WI38 (cell line): ENCODE measurements around the gene PTPN20.

Experiments
- H3K4me3 ChIP-seq: 2 replicates; pipeline ENCODE4 v1.5.1; 2011; ENCODE audit warnings: low read depth, mild to moderate bottlenecking, control low read depth, low read length
- TF ChIP-seq, protein P1 (sequence below): IDR thresholded peaks from 2 replicates; pipeline ENCODE4 v1.5.1; 2012; ENCODE audit warnings: low read depth, mild to moderate bottlenecking, control low read depth, low read length

The PTPN20 gene

DNA sequence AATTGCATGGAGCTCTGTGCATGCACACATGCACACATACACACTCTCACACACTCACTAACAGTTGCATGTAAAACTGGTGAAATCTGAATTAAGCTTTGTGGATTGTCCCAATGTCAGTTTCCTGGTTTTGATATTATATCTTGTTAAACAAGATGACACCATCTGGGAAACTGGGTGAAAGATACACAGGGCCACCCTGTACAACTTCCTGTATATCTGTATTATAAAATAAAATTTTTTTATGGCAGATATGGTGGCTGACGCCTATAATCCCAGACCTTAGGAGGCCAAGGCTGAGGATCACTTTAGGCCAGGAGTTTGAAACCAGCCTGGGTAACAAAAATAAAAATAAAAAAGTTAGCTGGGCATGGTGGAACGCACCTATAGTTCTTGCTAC is 87.4 kb downstream of the PTPN20 start:
- no peak overlapping the region for H3K4me3 ChIP-seq
- TF ChIP-seq, protein P1, sequence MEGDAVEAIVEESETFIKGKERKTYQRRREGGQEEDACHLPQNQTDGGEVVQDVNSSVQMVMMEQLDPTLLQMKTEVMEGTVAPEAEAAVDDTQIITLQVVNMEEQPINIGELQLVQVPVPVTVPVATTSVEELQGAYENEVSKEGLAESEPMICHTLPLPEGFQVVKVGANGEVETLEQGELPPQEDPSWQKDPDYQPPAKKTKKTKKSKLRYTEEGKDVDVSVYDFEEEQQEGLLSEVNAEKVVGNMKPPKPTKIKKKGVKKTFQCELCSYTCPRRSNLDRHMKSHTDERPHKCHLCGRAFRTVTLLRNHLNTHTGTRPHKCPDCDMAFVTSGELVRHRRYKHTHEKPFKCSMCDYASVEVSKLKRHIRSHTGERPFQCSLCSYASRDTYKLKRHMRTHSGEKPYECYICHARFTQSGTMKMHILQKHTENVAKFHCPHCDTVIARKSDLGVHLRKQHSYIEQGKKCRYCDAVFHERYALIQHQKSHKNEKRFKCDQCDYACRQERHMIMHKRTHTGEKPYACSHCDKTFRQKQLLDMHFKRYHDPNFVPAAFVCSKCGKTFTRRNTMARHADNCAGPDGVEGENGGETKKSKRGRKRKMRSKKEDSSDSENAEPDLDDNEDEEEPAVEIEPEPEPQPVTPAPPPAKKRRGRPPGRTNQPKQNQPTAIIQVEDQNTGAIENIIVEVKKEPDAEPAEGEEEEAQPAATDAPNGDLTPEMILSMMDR = no peak

DNA sequence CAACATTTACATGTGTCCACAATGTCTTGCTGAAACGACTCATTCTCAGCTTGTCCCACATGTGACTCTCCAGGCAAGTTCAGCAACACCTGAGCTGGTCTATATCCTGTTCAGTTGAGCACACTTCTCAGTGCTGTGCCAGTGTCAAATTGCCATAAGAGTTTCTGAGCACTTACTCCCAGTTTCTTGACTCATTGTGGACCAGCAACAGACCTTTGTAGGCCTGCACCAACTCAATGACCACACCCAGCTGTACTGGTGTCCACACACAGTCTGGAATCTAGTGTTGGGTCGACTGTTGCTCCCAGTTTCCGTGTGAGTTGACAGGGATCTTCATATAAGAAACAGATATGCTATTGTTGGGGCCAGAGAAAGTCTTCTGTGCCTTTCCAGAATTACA is 88.0 kb downstream of the PTPN20 start:
- TF ChIP-seq, protein P1 = no peak
- no peak overlapping the region for H3K4me3 ChIP-seq

DNA sequence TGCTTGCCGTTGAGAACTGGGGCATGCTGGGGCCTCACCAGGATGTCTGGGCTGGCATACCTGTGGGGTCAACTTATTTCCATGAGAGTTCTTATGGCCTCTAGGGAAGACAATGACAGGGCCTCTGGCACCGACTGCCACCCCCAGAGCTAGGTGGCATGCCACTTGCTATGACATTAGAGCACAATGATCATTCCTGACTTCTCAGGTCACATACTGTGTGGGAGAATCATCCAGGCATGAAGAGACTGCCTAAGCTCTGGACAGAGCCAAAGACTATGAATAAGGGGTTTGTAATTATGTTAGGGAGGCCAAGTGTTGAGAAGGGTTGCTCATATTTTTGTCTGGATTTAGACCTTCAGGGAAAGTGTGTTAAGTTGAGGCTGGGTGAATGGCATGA is 97.5 kb downstream of the PTPN20 start:
- TF ChIP-seq, protein P1 = no peak

DNA sequence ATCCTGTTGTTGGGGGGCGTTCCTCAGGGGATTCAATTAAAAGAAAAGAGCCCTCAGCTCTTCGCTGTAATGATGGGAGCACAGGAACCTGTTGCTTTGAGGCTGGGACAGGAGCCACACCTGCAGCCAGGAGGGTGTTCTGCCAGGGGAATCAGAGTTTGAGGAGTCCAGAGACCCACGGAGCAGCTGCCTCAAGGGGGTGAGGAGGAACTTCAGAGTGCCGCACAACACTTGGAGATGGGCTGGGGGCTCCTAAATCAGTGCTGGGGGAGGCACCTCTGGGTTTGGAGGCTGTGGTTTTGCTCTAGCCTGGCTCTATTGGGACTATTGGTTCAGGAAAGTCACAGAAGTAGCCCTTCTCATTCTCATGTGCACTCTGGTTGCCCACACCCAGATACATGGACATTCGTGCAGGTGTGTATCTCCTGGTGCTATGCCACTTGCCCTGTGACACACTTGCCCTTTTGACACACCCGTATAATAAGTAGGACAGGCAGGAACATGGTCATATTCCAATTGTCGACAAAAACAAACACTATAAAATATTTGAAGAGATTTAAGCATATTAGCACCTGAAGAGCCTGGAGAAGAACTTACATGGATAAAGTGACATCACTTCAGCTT is 98.1 kb downstream of the PTPN20 start:
- TF ChIP-seq, protein P1 = no peak
- no peak overlapping the region for H3K4me3 ChIP-seq

More for the DNA sequence above, 97.5 kb downstream of the PTPN20 start:
- H3K4me3 ChIP-seq = no peak overlapping the region

DNA sequence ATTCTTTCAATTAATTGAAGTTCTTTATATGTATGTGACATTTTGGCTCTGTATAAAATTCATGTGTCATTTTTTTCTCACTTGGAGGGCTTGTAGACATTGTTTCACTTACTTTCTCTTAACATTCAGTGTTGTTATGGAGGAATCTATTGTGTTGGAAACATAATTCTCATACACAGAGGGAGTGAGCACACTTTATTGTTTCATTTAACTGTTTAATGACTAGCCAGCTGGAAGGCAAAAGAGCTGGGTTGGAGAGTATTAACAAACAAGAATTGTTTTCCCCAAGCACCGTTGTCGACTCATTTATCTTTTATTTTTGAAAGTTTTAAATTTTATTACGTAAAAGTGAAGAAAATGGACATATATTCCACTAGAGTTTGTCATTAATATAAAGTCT is 98.8 kb downstream of the PTPN20 start:
- TF ChIP-seq, protein P1 = no peak
- H3K4me3 ChIP-seq = no peak overlapping the region

DNA sequence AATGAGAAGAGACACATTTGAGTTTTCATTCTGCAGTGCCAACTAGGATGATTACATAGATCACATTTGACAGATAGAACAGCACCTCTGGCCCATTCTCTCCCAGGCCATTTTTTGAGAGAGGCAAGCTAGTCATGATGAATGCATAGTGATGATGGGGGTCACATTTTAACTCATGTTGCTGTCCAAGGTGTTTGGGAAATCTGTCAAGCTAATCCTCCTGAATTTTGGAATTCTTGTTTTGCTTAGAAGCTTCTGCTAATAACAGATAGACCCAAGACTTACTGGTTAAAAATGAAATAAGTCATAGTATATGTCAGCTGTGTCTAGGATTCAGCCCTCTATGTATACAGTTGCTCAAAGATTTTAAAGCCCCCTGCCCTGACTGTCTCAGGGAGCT is 101.0 kb downstream of the PTPN20 start:
- TF ChIP-seq, protein P1 = no peak
- no peak overlapping the region for H3K4me3 ChIP-seq

DNA sequence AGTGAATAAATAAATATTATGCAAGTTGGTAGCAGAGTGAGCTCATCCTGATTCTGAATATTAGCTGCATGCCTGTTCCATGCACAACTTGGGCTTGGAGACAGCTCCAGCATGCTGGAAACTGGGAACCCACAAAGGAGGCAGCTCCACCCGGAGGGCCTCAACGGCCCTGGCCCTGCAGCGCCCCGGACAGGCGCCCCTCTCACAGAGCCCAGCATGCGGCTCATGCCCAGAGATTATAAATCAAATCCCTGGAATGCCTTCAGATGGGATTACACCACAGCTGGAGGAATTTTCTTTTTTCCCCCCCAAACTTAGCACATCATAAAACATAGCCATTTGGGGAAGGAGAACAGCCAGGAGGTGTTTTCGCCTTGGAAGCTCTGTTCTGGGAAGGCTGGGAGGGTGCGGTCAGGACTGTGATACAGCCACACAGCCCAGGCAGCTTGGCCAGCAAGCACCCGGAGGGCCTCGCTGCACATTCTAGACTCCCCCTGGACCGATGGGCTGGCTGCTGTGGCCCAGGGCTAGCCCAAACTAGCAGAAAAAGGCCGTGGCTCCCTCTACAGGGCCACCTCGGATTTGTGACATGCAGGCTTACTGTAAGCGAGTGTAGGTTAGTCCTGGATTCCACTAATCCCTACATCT is 102.4 kb downstream of the PTPN20 start:
- no peak overlapping the region for H3K4me3 ChIP-seq
- TF ChIP-seq, protein P1 = no peak
